D721Med (cell line): Measurements from ENCODE around the gene RNU5B-1.

ENCODE experiments used
- DNase-seq: peaks from one replicate; pipeline ENCODE4 v3.0.0; 2011; ENCODE audit warnings: low spot score; ENCODE audit not compliant: insufficient read length
- FAIRE-seq: peaks from 2 replicates; lab custom pipeline; 2011; peaks lifted over from hg19 to GRCh38; lab: Jason Lieb, UNC
- CTCF ChIP-seq: IDR thresholded peaks from 2 replicates; pipeline ENCODE4 v1.5.1; 2012; ENCODE audit warnings: mild to moderate bottlenecking, control low read depth; ENCODE audit not compliant: insufficient read depth; ENCODE audit errors: missing control alignments

The RNU5B-1 gene

DNA sequence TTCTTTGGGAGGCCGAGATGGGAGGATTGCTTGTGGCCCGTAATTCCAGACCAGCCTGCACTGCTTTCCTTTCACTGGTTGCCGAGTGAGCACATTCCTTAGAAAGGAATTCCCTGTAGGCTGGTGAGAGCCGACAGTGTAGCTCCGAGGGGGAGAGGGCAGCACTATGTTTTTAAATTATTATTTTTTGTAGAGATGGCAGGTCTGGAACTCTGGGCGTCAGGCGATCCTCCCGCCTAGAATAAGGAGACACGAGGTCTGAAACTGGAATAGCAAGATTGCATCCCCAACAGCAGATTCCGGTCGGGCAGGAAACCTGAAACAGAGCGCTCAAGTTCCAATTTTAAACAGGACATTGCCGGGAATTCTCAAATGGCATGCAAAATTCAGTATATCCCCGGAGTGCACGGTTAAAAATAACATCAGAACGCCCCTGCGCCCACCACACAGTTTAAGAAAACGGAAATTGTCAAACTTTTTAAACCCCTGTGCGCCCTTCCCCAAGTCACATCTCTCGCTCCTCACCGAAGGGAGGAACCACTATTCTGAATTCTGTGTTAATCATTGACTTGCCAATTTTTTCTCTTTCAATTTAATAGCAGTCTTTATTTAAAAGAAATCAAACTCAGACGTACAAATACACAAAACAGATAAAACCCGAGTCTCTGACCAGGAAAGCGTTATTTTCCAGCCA lies 643 bp upstream of the RNU5B-1 start:
- FAIRE-seq (no peak), DNase-seq (no peak)
- no peak for TF ChIP-seq CTCF

DNA sequence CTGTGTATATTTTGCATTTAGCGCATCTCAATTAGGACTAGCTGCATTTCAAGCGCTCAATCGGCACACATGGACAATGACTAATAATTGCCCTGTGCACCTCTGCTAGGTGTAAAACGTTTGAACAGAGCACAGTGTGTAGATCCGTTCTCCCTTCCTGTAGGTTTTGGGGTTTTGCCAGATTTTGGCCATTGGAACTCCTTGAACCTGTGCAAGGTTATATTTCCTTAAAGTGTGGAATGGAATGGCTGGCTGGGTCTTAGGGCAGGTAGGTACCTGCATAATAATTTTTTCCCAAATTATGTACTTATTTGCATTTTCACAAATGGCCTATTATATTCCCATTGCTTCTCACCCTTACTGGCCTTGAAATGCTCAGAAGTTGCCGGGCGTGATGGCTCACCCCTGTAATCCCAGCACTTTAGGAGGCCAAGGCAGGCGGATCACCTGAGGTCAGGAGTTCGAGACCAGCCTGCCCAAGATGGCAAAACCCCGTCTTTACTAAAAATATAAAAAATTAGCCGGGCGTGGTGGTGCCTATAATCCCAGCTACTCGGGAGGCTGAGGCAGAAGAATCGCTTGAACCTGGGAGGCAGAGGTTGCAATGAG lies 777 bp downstream of the RNU5B-1 start:
- no peak for FAIRE-seq
- TF ChIP-seq CTCF: no peak
- DNase-seq: no peak

GRCh38 chr15:65305776-65306175 lies 1.3 kb downstream of the RNU5B-1 start:
- no peak for TF ChIP-seq CTCF
- DNase-seq (no peak), FAIRE-seq (no peak)

- no peak for TF ChIP-seq CTCF
- DNase-seq (no peak), FAIRE-seq (no peak)
These were observed 2.1 kb downstream of the RNU5B-1 start for GRCh38 chr15:65306551-65306950.

- DNase-seq (no peak), FAIRE-seq (no peak)
- no peak for TF ChIP-seq CTCF
These were observed 3.5 kb downstream of the RNU5B-1 start for GRCh38 chr15:65307978-65308377.

DNA sequence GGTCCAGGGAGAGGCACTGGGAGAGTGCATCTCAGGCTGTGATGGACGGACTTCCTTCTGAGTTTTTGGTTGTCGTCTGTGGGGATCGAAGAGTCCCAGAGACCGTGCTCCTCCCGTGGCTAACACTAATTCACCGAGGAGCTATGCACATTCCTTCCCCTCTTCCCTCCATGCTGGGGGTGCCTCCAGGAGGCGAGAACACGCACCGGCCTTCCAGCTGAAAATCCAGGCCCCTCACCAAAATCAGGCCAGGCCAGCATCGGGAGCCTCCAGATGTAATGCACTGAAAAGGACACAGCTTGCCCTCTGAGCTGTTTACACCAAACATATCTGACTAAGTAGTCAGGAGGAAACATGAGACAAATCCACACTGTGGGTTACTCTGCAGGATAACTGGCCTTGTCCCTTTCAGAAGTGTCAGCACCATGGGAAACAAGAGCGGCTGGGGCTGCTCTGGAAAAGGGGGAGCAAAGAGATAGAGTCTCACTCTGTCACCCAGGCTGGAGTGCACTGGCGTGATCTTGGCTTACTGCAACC lies 5.5 kb downstream of the RNU5B-1 start:
- TF ChIP-seq CTCF: no peak
- no peak for DNase-seq
- FAIRE-seq: no peak
